Left forelimb (tissue), 1 donor: ENCODE data around the gene SMIM20.
"Not testable (repeated sequence)": the region's sequence is repeated elsewhere in the genome, so short reads cannot be mapped to it uniquely, and the experiment has no call there.

Experiments
- DNase-seq: peaks from one replicate; pipeline ENCODE4 v3.0.0-alpha.2; 2018; ENCODE audit warnings: low spot score

Gene SMIM20

DNA sequence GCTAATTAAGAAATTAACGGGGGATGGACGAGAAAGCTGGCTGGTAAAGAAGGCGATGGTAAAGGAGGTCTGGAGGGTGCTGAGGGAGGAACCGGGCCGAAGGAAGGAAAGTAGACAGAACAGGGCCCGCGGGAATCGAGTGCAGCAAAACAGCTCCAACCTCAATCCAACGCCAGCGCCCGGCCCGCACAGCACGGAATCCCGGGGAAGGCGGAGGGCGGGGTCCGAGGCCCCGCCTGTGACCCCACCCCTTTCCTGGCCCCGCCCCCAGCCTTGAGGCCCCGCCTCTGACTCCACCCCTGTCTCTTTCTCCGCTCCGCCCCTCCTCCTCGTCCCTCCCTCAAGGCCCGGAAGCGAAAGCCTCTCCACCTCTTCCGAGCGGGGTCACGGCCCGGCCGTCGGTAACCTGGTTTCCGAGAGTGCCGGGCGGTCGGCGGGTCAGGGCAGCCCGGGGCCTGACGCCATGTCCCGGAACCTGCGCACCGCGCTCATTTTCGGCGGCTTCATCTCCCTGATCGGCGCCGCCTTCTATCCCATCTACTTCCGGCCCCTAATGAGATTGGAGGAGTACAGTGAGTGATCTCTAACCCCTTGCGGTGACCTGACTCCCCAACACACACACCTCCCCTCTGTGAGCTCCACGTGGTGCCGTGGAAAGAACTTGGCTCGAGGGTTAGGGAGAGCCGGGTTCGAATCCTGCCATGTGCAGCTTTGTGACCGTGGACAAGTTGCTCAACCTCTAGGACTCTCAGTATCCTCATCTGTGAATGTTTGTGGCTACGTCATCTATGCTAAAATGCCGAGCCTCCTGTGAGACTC is at the start of gene SMIM20:
Gene SMIM20, plus strand, starts transcription at position 370 of the 819 bp plus-strand sequence. Its CDS starts 94 bp downstream, at position 464.
- DNase-seq: peak; percentile 98

DNA sequence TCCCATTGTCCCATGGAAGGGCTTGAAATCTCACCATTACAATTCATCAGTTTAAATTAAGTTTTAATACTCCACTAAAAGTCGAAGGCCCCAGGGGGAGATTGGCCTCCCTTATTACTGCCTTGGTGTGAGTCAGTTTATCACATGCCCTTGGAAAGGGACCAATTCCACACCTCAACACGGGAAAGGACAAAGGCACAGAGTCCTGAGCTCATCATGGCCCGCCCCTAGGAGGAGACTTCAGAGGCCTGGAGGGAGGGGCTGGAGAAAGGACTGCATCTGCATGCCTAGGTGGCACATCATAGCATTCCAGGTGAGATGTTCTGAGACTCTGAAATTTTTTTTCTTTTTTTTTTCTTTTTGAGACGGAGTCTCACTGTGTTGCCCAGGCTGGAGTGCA is 48.4 kb upstream of the SMIM20 start:
- no peak for DNase-seq

DNA sequence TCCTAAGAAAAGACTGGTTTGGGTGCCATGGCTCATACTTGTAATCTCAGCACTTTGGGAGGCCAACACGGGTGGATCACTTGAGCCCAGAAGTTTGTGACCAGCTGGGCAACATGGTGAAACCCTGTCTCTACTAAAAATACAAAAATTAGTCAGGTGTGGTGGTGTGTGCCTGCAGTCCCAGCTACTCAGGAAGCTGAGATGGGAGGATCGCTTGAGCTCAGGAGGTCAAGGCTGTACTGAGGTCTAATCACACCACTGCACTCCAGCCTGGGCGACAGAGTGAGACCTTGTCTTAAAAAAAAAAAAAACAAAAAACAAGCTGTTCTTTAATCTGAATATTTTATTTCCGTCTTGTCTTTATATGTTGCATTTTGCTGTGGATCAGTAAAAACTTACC is 47.6 kb upstream of the SMIM20 start:
- not testable (repeated sequence) for DNase-seq

DNA sequence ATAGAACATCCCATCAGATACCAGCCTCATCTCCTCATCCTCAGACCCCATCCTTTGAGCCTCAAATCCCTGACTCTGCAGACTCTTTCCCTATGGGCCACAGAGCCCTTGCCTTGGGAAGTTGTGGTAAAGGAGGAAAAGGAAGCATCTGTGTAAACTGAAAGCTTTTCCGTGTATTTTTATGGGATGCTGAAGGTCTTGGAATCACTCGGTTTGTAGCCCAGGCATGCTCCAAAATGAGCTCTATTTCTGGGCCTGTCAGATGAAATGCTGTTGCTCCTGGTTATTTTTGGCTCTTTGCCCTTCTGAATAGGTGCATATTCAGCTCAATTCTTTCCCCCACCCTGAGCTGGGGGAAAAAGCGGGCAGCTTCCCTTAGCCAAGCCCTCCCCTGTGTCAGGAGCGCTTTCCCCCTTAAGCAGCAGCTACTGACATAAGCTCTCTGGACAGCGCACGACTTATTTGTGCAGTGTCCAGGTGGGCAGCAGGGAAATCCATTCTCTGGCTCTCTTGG is 46.2 kb upstream of the SMIM20 start:
- no peak for DNase-seq

DNA sequence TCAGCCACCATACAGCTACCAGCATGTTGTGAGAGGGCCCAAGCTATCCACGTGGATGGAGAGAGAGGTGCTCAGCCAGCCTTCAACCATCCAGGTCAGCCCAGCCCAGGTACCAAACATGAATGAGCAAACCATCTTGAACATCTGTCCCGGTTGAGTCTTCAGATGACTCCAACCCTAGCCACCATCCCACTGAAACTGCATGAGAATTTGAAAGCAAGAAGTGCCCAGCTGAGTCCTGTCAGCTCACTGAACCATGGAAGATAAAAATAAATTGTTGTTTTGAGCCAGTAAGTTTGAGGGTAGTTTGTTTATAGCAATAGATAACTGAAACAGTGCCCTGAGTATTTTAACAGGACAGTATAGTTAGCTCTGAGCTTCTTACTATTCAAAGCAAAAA is 43.9 kb upstream of the SMIM20 start:
- DNase-seq: no peak

DNA sequence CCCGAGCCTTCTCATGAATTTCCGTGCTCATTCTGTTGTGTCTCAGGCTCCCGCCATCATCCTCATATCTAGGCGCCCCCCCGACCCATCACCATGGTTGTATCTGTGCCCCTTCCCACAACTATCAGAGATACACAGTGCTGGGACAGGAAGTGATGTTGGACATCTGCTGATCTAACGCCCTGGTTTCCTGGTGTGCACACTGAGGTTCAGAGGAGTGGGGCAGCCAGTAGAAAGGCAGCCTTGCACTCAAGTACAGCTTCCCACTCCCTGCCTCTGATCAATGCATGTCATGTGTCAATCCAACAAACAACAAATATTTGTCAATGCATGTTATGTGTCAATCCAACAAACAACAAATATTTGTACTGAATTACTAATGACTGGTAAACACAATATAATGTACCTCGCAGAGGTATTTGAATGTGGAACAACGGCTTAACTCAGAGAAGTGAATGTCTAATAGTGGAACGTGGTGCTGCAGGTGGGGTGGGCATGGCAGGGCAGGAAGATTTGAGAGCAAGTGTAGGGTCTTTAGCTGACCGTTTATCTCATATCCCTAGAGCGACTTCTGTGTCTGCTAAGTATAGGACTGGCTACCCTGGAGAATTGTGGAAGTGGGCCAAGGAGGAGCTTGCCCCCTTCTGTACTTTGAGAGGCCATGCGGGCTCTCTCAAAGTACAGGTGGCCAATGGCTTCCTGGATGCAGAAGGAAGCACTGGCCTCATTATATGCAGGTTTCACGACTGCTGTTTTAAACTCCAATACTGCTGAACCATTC is 41.0 kb upstream of the SMIM20 start:
- no peak for DNase-seq

DNA sequence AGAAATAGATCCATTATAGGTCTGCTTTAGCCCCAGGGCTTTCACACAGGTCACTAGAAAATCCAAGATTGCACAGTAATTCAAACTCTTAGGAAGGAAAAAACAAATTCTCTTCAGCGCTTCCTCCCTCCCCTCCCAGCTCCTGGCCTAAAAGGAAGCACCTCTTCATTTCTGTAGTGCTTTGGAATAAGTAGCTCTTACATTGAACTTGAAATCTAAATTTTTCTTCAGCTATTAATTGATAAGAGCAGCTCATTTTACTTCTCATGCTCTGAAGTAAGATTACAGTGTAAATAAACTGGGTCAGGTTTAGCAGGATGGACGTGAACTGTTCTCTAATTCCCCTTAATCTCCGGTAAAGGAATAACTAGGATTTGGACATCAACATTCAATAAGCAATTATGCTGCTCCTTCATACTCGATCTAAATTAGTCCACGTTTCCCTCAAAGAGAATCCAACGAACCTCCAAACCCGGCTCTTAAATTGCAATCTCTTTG is 40.3 kb upstream of the SMIM20 start:
- no peak for DNase-seq

DNA sequence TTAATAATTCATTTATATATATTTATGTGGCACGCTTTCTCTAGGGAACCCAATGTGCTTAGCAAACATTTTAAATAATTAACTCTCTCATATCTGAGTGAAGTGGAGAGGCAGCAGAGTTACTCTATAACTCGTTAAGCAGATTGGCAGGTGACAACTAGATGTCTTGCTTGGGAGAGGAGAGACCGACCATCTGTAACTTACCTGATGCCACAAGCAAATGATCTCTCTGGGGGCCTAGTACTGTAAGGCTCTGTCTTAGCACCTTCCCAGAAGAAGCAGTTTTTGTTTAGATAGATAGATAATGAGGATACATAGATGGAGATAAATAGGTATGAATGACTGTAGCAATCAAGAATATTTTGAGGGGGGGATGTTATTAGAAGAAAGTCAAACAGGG is 39.4 kb upstream of the SMIM20 start:
- DNase-seq: no peak

DNA sequence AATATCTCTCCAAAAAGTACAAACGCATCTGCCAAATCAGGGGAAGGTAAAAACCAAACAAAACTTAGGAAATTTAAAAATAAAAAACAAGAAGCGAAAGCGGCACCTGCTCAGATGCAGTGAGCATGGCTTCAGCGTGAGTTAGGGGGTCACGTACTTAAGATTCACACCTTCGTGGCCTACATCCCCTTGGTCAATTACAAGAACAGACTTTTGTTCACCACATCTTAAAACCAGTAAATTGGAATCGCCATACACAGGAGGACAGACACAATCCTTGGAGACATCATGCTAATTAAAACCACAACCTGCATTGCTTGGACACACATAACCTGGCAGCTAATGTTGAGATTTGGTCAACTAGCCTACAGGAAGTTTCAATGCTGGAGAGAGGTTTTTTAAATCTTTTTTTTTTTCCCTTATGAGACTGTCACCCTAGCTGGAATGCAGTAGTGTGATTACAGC is 38.7 kb upstream of the SMIM20 start:
- no peak for DNase-seq

DNA sequence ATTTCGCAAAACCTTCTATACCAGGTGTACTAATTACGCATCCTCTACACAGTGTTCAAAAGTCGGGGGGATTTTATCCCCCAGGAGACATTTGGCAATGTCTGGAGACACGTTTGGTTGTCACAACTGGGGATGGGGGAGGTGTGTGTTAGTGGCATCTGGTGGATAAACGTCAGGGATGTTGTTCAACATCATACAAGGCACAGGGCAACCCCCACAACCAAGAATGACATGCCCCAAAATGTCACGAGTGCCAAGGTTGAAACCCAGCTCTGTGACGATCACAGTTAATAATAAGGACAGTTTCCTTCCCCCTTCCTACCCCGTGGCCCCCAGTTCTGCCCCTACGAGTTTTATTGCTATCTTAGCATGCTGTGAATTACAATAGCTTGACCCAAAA is 35.3 kb upstream of the SMIM20 start:
- DNase-seq: no peak

DNA sequence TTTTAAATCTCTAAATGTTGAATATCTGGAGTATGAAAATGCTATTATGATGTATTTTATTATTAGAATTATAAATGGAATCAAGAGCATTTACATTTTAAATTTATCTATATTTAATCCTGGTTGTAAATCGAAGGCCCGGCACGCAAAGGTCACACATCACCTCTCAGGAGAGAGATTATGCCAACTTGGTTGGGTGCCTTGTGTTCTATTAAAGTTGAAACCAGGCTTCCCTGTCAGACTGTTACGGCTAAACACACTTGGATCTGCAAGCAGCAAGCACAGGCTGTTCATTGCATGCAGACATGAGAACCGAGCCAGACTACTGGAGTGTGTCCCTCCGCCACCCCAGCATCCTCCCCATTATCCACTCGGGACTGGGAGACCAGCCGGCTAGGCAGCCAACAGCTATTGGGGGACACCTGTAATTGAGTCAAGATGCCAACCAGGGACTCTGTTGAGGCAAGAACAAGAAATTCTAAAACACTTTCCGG is 34.9 kb upstream of the SMIM20 start:
- no peak for DNase-seq

DNA sequence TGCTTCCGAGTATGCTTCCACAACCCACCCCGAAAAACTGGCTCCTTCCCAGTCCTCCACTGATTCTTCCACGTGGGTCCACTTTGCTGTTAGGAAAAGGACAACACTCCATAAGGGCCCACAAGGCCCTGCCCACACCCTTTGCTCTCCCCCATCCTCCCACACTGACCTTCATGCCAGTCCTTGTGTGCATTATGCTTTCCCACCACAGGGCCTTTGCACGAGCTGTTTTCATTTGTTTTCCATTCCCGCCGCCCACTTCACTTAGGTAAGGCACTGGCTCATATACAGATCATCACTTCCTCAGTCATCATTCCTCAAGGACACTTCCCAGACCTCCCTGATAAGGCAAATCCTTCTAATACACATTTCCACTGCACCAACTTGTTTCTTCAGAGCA is 34.4 kb upstream of the SMIM20 start:
- DNase-seq: no peak

DNA sequence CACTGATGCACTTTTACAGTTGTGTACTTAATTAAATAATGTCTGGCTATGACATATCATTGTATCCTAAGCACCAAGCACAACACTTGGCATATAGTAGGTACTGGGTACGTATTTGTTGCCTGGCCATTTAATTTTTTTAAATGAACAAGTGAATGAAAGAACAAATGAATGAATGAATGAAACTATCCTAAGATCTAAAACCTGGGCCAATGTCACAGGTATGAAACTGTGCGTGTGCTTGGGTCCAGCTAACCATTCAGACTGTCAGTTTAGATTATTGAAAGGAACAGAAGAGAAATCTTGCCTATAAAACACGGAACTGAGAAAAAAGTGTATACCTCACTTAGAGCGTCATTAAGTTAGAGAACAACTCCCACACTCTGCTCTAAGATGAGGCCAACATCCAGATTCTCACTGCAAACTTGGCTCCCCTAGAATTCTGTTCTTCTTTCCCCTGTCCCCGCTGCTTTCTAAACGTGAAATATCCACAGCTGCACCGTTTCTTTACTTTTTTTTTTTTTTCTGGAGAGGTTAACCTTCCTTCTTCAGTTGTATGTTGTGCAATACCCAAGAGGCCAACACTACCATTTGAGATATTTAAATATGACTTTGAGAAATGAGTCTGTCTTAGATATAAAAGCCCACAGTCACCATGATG is 33.9 kb upstream of the SMIM20 start:
- DNase-seq: no peak

DNA sequence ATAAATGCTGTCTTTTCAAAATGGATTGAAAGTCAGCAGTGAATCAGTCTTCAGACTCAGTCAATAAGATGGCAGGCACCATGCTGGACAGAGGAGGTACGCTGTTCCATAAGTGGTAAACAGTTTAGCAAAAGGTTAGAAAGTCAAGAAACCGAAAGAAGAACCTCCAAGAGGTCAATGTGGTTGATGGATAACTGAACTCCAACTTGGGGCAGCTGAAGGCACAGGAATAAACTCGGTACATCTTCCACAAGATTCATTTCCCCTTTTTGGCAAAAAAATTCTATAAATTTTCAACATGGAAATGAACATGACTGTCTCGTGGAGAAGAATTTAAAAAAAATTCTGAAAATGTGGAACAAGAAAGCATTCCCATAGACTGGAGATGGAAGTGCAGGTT is 32.8 kb upstream of the SMIM20 start:
- DNase-seq: no peak

DNA sequence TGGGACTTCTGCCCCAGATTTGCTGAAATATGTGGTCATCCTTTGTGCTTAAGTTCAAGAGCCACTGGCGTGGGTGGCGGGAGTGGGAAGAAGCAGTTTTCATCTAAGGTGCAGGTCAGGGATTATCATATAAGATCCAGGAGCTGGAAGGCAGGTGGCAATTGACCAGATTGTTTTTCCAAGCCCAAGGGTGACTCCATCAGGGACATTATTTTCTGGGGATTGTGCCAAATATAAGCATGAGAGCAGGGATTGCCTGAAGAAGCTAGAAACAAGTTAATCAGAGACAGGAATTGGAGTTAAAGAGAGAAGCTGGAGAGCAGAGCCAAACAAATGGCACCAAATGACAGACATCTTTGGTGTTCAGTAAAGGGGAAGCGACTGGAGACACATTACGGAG is 31.8 kb upstream of the SMIM20 start:
- no peak for DNase-seq

DNA sequence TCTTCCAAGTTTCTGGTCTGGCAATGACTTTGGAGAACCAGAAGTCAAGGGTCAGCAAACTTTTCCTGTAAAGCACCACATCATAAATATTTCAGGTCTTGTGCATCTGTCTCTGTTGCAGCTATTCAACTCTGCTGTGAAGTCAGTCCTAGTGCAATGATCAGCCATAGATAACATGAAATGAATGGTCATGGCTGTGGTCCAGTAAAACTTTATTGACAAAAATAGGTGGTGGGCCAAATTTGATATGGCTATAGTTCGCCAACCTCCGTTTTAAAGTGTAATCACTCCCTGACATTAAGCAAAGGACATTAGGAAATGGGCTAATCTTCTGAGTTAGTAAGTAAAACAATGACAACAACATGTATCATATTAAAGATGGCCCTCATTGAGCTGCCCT is 30.5 kb upstream of the SMIM20 start:
- DNase-seq: no peak

DNA sequence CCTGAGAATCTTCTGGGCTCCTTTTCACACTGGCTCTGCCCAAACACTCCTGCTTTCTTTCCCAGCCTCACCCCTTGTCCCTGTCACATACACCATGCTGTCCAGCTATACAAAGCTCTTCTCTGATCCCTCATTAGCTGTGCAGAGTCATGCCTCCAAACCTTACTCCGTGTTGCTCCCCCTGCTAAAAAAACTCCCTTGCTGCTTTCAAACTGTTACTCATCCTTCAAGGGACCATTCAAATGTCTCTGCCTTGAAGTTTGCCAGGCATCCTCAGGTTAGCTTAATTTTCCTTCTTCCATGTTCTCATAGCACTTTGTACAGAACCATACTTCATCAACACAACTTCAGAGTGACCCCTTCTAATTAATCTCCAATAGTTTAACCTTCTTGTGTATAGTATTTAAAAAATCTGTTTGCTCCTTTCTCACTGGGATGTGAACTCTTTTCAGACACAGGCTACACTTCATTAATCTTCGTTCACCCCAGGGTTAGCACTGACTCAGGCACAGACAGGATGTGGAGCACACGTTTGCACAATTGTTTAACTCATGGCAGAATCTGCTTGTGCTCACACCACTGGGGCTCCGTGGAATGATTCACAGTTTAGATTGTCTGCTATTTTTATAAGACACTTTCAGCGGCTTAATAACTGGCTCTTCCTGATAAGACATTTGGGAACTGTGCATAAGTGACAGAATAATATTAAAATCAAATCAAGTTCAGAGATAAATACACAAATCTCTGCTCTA is 29.8 kb upstream of the SMIM20 start:
- DNase-seq: no peak

DNA sequence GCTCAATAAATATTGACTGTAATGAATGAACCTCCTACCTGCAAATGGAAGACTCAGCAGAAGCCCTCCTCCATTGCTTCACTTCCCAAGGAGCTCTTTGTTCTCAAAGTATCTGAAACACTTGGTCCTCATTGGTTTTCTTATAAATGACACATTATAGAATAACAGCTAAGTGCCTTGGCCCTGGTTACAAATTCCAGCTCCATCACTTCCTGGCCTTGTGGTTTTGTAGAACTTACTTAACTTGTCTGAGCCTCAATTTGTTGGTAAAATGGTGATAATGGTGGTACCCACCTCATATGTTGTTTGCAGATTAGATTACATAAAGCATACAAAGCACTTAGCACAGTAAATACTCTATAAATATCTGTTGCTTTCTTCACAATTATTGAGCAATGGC is 25.2 kb upstream of the SMIM20 start:
- DNase-seq: no peak

DNA sequence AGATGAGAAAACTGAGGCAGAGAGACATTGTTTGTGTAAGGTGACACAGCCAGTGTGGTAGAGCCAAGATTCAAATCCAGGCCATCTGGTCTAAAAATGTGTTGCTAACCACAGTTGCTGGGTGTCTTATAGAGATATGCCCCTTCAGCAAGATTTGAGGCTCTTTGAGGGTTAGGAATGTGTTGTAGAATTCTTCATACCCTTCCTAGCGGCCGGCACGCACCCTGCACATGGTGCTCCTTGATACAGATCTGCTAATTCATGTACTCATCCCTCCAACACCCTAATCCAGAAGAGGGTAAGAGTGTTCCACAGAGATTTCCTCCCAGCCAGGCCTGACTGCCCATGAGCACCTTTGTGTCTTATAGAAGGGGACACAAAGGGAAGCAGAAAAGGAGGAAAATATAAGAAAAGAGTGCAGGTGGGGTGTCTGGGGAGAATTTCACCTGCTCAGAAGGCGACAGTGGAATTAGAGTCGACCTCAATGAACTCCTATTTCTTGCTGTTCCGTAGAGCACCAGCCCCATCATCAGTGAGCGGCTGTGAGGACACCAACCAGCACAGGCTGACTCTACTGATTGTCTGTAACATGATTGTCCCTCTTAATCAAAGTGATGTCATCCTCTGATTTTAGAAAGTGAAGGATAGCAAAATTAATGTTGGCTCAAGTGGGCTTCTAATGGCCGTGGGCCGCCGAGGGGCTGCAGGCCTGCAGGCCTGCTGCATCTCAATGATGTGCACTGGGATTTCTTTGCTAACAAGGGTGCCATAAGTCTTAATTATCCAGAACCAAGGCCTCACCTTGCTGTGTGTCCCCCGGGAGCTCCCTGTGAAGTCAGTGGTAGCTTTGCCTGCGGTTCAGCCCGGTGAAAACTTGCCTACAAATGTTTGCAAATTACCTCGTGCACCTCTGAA is 24.2 kb upstream of the SMIM20 start:
- no peak for DNase-seq
